Measurements from ENCODE around the gene SUV39H1.

DNA sequence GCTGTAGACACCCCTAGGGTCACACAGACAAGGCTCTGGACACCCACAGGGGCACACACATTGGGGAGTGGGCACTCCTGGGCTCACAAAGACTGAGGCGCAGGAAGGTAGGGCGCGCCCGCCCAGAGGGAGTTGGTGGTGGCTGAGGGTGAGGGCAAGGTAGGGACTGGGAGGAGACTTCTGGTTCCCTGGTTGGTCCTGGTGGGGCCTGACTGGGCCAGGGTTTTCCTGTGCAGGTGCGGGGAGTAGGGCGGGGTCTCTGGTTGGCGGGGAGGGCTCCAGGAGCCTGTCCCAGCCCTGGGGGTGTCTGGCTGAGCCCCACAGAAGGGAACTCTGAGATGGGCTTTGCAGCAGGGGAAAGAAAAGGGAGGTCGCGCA, 19.7 kb upstream of the SUV39H1 start:
- TF ChIP-seq, protein P1, sequence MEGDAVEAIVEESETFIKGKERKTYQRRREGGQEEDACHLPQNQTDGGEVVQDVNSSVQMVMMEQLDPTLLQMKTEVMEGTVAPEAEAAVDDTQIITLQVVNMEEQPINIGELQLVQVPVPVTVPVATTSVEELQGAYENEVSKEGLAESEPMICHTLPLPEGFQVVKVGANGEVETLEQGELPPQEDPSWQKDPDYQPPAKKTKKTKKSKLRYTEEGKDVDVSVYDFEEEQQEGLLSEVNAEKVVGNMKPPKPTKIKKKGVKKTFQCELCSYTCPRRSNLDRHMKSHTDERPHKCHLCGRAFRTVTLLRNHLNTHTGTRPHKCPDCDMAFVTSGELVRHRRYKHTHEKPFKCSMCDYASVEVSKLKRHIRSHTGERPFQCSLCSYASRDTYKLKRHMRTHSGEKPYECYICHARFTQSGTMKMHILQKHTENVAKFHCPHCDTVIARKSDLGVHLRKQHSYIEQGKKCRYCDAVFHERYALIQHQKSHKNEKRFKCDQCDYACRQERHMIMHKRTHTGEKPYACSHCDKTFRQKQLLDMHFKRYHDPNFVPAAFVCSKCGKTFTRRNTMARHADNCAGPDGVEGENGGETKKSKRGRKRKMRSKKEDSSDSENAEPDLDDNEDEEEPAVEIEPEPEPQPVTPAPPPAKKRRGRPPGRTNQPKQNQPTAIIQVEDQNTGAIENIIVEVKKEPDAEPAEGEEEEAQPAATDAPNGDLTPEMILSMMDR (IDR thresholded peaks at IDR 0.05; ENCODE audit: control extremely low read depth in 1 of 3, insufficient read depth in 1 of 3, low read depth in 1 of 3, low read length in 3 of 3) = no peak
- TF ChIP-seq MAFK (IDR thresholded peaks at IDR 0.05; ENCODE audit: low read depth, low read length) = no peak
- no peak for TF ChIP-seq CREB1 (IDR thresholded peaks at IDR 0.05)
- no peak for TF ChIP-seq RFX5 (IDR thresholded peaks at IDR 0.05; ENCODE audit: borderline replicate concordance, low read depth, low read length)
- no peak for TF ChIP-seq HDAC6 (IDR thresholded peaks at IDR 0.05; ENCODE audit: low read depth, low read length)
